Transverse colon (tissue), 4 donors: ENCODE data around the gene DCST2. TPM values are rescaled to one million over a fixed set of nuclear protein-coding genes. Genes with fewer than 3 reads are reported as not detected.

Source experiments
- DNase-seq: peaks from one replicate; pipeline ENCODE4 v3.0.0-alpha.2; 2019
- H3K27ac ChIP-seq, 4 donors: fragments of 200-600 bp; sonication (generic); 2 replicates each; pipeline ENCODE4 v1.5.1; 2016 to 2018; ENCODE audit warnings: inconsistent platforms in 4 of 4
- H3K27me3 ChIP-seq: fragments of 200-600 bp; sonication (generic); 2 replicates; pipeline ENCODE4 v1.5.1; 2017; ENCODE audit warnings: inconsistent platforms
- H3K36me3 ChIP-seq, 4 donors: fragments of 200-600 bp; sonication (generic); 2 replicates each; pipeline ENCODE4 v1.5.1; 2017 to 2019; ENCODE audit warnings: inconsistent platforms in 4 of 4
- H3K4me1 ChIP-seq, 4 donors: fragments of 200-600 bp; sonication (generic); 2 replicates each; pipeline ENCODE4 v1.5.1; 2017 to 2020; ENCODE audit warnings: inconsistent platforms in 4 of 4
- H3K4me3 ChIP-seq, 4 donors: fragments of 200-600 bp; sonication (generic); 1 replicate in 1 of 4; 2 replicates in 3 of 4; pipeline versions ENCODE4 v1.5.1 to v1.6.1; 2017 to 2019; ENCODE audit warnings: inconsistent platforms in 4 of 4
- H3K9me3 ChIP-seq, 2 donors: fragments of 200-600 bp; sonication (generic); 2 replicates each; pipeline ENCODE4 v1.5.1; 2017 to 2019; ENCODE audit warnings: inconsistent platforms in 2 of 2
- CTCF ChIP-seq, 5 experiments: fragments of 200-600 bp in 3 of 5; fragments of 450-650 bp in 2 of 5; sonication (generic) in 3 of 5; IDR thresholded peaks; 1 replicate in 2 of 5; 2 replicates in 3 of 5; pipeline ENCODE4 v1.5.1; 2016 to 2017; ENCODE audit warnings: antibody characterized with exemption in 5 of 5, inconsistent platforms in 3 of 5, mild to moderate bottlenecking in 2 of 5, moderate library complexity in 1 of 5
- EP300 ChIP-seq: sonication (generic); formaldehyde crosslinking; IDR thresholded peaks from one replicate; pipeline ENCODE4 v1.6.1; 2017; ENCODE audit warnings: antibody characterized with exemption, low read depth
- POLR2A ChIP-seq: fragments of 450-650 bp; IDR thresholded peaks from one replicate; pipeline ENCODE4 v1.6.1; 2016; ENCODE audit warnings: antibody characterized with exemption, mild to moderate bottlenecking, moderate library complexity
- POLR2AphosphoS5 ChIP-seq, 3 donors: sonication (generic); formaldehyde crosslinking; IDR thresholded peaks; one replicate each; pipeline ENCODE4 v1.6.1; 2016; ENCODE audit warnings: antibody characterized with exemption in 3 of 3
- WGBS, 2 donors: methylation state at CpG; one replicate each; pipeline ENCODE4 v1.1.5; 2018; ENCODE audit warnings: low coverage in 1 of 2; 5-methylcytosine and 5-hydroxymethylcytosine counted together
- in situ Hi-C, 4 donors: fragments of 200-750 bp; cut with MboI; loops; one replicate each; pipeline versions ENCODE4 v1.15.0 to v1.15.1; 2017; ENCODE audit warnings: low sequenced_read_pairs in 3 of 4, low pct_ligation_motif_present in 1 of 4, low pct_unique_long_range_greater_than_20kb in 1 of 4
- intact Hi-C: fragments of 100-400 bp; cut with DNase I; formaldehyde crosslinking; loops from one replicate; pipeline ENCODE4 v1.15.1; 2023; ENCODE audit warnings: low total_unique reads
- total RNA-seq, 4 donors: library from RNA; depleted of rRNA; stranded (reverse); fragments of >200 nt; gene quantifications; one replicate each; pipeline ENCODE4 v1.1.0, GENCODE V29; 2016

DCST2 gene
- total RNA-seq, 4 donors from 2014 or later, result 1.9 to 4.6 (median 4.5) TPM; not detected in 1

GRCh38 chr1:155076371-155076770 is 42.8 kb upstream of the DCST2 start:
- WGBS, 2 donors, result 64% methylated on average over 1 of the region's 1 CpG; no CpG with 5 or more reads in 1 of the 2 donors
- Histone ChIP-seq H3K27ac (no peak overlapping the region), H3K36me3 (no peaks in the 10 kb centered on the region), H3K4me3 (no peak overlapping the region), H3K27me3 (peaks cover 26% of the 10 kb centered on the region), H3K9me3 (no peaks in the 10 kb centered on the region), H3K4me1 (peaks cover 27 to 38% (median 29%) of the 10 kb centered on the region in 4 donors)
- intact Hi-C loops, result no loop called here
- in situ Hi-C loops, result no loop called here
- no peak for DNase-seq
- TF ChIP-seq POLR2A (no peak), EP300 (no peak), POLR2AphosphoS5 (IDR thresholded peaks at IDR 0.05) (no peak), CTCF (IDR thresholded peaks at IDR 0.05) (no peak)

DNA sequence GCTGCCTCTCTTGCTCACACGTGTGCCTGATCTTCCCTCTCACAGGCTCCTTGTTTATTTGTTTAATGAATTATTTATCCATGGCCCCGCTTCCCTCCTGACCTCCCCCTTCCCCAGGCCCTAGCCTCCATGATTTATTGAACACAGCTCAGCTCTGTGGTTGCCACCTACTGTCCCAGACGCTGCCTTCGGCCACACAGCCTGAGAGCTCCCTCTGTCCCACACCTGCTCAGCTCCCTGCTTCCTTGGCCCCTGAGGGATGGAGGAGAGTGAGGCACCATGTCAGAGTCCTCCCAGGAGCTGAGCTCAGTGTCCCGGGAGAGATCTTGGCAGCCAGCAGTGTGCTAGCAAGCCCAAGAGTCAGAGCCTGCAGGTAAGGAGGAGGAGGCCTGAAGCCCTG is 42.0 kb upstream of the DCST2 start:
- no peaks in the 10 kb centered on the region for H3K36me3 ChIP-seq
- H3K4me1 ChIP-seq, result peaks cover 24 to 38% (median 28%) of the 10 kb centered on the region in 4 donors
- DNase-seq, result no peak
- H3K4me3 ChIP-seq, result no peak overlapping the region
- H3K27me3 ChIP-seq, result peaks cover 18% of the 10 kb centered on the region
- H3K27ac ChIP-seq, result no peak overlapping the region
- in situ Hi-C loops (no loop called here), intact Hi-C loops (no loop called here)
- TF ChIP-seq POLR2A (no peak), CTCF (IDR thresholded peaks at IDR 0.05) (no peak), POLR2AphosphoS5 (IDR thresholded peaks at IDR 0.05) (no peak), EP300 (no peak)
- 71 to 73% methylated on average over 1 to 5 of the region's 5 CpGs for WGBS, 2 donors
- H3K9me3 ChIP-seq, result no peaks in the 10 kb centered on the region

DNA sequence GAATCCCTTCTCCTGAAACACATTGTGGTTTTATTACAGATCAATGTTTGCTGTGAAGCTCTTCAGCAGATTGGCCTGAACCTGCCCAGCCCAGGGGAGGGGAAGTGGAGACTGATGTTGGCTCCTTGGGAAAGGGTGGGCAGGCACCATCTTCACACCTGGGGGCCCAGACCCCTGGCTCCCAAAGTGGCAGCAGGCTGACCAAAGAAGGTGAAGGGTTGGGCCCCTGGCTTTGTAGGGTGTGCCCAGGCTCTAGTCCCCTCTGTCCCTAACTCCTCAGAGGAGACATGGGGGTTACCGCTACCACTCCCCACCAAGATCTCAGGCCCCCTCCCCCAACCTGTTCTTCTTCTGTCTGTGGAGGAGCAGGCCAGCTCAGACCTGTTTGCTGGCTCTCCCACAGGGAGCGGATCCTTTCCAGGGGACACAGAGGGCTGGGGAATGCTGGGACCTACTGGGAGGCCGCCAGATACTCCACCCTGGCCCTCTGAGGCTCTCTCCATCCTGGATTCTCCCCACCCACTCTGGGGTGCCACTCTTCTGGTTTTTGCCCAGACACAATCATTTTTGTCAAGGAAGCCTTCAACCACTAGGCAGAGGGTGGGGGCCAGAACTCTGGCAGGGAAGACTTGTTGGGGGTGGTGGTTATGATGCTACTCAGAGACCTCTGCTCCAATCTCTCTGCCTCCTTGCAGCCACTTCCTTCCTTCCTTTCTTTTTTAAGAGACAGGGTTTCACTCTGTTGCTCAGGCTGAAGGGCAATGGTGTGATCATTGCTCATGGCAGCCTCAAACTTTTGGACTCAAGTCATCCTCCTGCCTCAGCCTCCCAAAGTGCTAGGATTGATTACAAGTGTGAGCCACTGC is 40.0 kb upstream of the DCST2 start:
- intact Hi-C loops, result no loop called here
- Histone ChIP-seq H3K4me1 (peaks cover 12 to 28% (median 17%) of the 10 kb centered on the region in 4 donors), H3K27ac (no peak overlapping the region), H3K27me3 (no peaks in the 10 kb centered on the region), H3K9me3 (no peaks in the 10 kb centered on the region), H3K36me3 (no peaks in the 10 kb centered on the region), H3K4me3 (no peak overlapping the region)
- TF ChIP-seq CTCF (IDR thresholded peaks at IDR 0.05), result no peak
- no peak for TF ChIP-seq POLR2AphosphoS5 (IDR thresholded peaks at IDR 0.05)
- no peak for TF ChIP-seq EP300
- no peak for TF ChIP-seq POLR2A
- WGBS, 2 donors, result 86% methylated on average over 3 of the region's 3 CpGs; no CpG with 5 or more reads in 1 of the 2 donors
- no peak for DNase-seq
- in situ Hi-C loops, result loop anchor here in 3 of 4 donors (25.0 kb wide), 1 partner anchor 111 kb away; the partner anchor contains the start of genes CKS1B (in 3 of the 3), PBXIP1 (in 3 of the 3), PYGO2 (in 3 of the 3) and SHC1 (in 3 of the 3)

DNA sequence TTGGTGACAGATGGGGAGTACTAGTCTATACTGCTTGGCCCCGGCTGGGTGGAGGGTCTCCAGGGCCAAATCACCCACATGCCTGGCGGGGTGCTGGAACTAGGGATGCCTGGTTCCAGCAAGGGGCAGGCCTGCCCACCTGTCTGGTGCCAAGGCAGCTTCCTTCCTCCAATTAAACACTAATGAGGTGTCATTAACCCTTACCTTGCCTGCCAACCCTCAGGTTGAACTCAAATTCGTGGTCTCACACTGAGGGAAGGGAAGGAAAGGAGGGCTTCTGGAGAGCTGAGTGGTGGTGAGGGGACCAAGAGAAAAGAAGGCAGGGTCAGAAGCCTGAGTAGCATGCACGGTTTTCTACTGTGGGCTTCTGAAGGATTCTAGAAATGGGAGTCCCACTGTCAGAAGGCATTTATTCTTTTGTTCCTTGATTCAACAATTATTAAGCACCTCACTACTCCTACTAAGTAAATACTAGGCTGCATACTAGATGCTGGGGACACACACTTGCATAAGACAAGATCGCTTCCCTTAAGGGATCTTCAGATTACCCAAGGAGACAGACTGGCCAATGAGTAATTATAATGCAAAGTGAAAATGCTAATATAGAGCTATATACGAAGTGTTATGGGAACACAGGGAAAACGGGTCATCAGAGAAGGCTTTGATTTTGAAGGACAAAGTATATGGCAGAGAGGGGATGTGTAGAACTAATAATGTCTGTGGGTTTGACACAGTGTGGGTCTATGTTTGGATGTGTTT is 39.1 kb upstream of the DCST2 start:
- in situ Hi-C loops (loop anchor here in 3 of 4 donors (25.0 kb wide), 1 partner anchor 110 kb away; the partner anchor contains the start of genes CKS1B (in 3 of the 3), PBXIP1 (in 3 of the 3), PYGO2 (in 3 of the 3) and SHC1 (in 3 of the 3)), intact Hi-C loops (no loop called here)
- WGBS, 2 donors, result 61 to 64% methylated on average over 2 to 7 of the region's 7 CpGs
- Histone ChIP-seq H3K27ac (no peak overlapping the region), H3K9me3 (no peaks in the 10 kb centered on the region), H3K4me3 (no peak overlapping the region), H3K36me3 (no peaks in the 10 kb centered on the region), H3K4me1 (peaks cover 12 to 21% (median 17%) of the 10 kb centered on the region in 4 donors), H3K27me3 (no peaks in the 10 kb centered on the region)
- no peak for DNase-seq
- TF ChIP-seq POLR2AphosphoS5 (IDR thresholded peaks at IDR 0.05) (no peak), CTCF (IDR thresholded peaks at IDR 0.05) (no peak), EP300 (no peak), POLR2A (no peak)
